Thyroid gland (tissue), 4 donors: Measurements from ENCODE around the gene EXOSC10. TPM values are rescaled to one million over a fixed set of nuclear protein-coding genes. Genes with fewer than 3 reads are reported as not detected.
"Not testable (repeated sequence)": the region's sequence is repeated elsewhere in the genome, so short reads cannot be mapped to it uniquely, and the experiment has no call there.

Source experiments
- DNase-seq, 2 donors: peaks; one replicate each; pipeline ENCODE4 v3.0.0-alpha.2; 2019
- H3K27ac ChIP-seq, 3 donors: fragments of 200-600 bp; sonication (generic); 1 replicate in 2 of 3; 2 replicates in 1 of 3; pipeline ENCODE4 v1.5.1; 2016 to 2019; ENCODE audit warnings: mild to moderate bottlenecking in 1 of 3, moderate library complexity in 1 of 3
- H3K27me3 ChIP-seq: fragments of 200-600 bp; sonication (generic); one replicate; pipeline ENCODE4 v1.5.1; 2019
- H3K36me3 ChIP-seq, 2 donors: fragments of 200-600 bp; sonication (generic); one replicate each; pipeline ENCODE4 v1.5.1; 2016 to 2019
- H3K4me1 ChIP-seq, 2 donors: fragments of 200-600 bp; sonication (generic); one replicate each; pipeline ENCODE4 v1.5.1; 2017 to 2019
- H3K4me3 ChIP-seq, 3 donors: fragments of 200-600 bp; sonication (generic); replicated peaks in 1 of 3; 1 replicate in 2 of 3; 2 replicates in 1 of 3; pipeline ENCODE4 v1.5.1; 2016; ENCODE audit warnings: mild to moderate bottlenecking in 1 of 3
- H3K9me3 ChIP-seq: fragments of 200-600 bp; sonication (generic); one replicate; pipeline ENCODE4 v1.5.1; 2017
- CTCF ChIP-seq, 6 experiments: fragments of 200-600 bp in 3 of 6; fragments of 450-650 bp in 3 of 6; sonication (generic) in 3 of 6; IDR thresholded peaks; one replicate each; pipeline ENCODE4 v1.5.1; 2016 to 2019; ENCODE audit warnings: antibody characterized with exemption in 6 of 6, mild to moderate bottlenecking in 2 of 6, inconsistent platforms in 1 of 6, moderate library complexity in 1 of 6
- POLR2A ChIP-seq, 2 donors: fragments of 450-650 bp; IDR thresholded peaks; one replicate each; pipeline ENCODE4 v1.6.1; 2017; ENCODE audit warnings: antibody characterized with exemption in 2 of 2, mild to moderate bottlenecking in 2 of 2, moderate library complexity in 1 of 2
- WGBS, 2 donors: methylation state at CpG; one replicate each; pipeline ENCODE4 v1.1.5; 2017; 5-methylcytosine and 5-hydroxymethylcytosine counted together
- intact Hi-C: fragments of 100-400 bp; cut with DNase I; formaldehyde crosslinking; loops from one replicate; pipeline ENCODE4 v1.15.1; 2023
- total RNA-seq, 4 donors: library from RNA; depleted of rRNA; stranded (reverse); fragments of >200 nt; gene quantifications; one replicate each; pipeline ENCODE4 v1.2.3, GENCODE V29; 2016

The EXOSC10 gene
- total RNA-seq, 4 donors from 2014 or later = 41.1 to 60.7 (median 51.6) TPM

GRCh38 chr1:11067716-11068599, 31.7 kb downstream of the EXOSC10 start:
- peaks cover 70 to 76% of the 10 kb centered on the region in 2 donors for H3K36me3 ChIP-seq

GRCh38 chr1:11065796-11066195, 33.9 kb downstream of the EXOSC10 start:
- Histone ChIP-seq H3K27ac (no peak overlapping the region), H3K4me3 (no peak overlapping the region), H3K9me3 (no peaks in the 10 kb centered on the region), H3K27me3 (no peaks in the 10 kb centered on the region), H3K4me1 (peaks cover 3 to 7% of the 10 kb centered on the region in 2 donors), H3K36me3 (peaks cover 49 to 55% of the 10 kb centered on the region in 2 donors)
- TF ChIP-seq POLR2A (IDR thresholded peaks at IDR 0.05) (no peak), CTCF (IDR thresholded peaks at IDR 0.05) (no peak)
- WGBS, 2 donors = 94 to 100% methylated on average over 1 of the region's 1 CpG
- DNase-seq = no peak
- intact Hi-C loops = no loop called here

More at GRCh38 chr1:11067716-11068599, 31.7 kb downstream of the EXOSC10 start:
- WGBS, 2 donors = 94 to 96% methylated on average over 18 of the region's 18 CpGs
- no peak overlapping the region for H3K4me3 ChIP-seq
- TF ChIP-seq CTCF (IDR thresholded peaks at IDR 0.05) (no peak), POLR2A (IDR thresholded peaks at IDR 0.05) (no peak)
- no peaks in the 10 kb centered on the region for H3K4me1 ChIP-seq
- DNase-seq = no peak
- no peaks in the 10 kb centered on the region for H3K27me3 ChIP-seq
- no peaks in the 10 kb centered on the region for H3K9me3 ChIP-seq
- intact Hi-C loops = no loop called here
- H3K27ac ChIP-seq = no peak overlapping the region

GRCh38 chr1:11064942-11065341, 34.7 kb downstream of the EXOSC10 start:
- TF ChIP-seq POLR2A (IDR thresholded peaks at IDR 0.05) = no peak
- TF ChIP-seq CTCF (IDR thresholded peaks at IDR 0.05) = no peak
- Histone ChIP-seq H3K4me1 (peaks cover 6 to 9% of the 10 kb centered on the region in 2 donors), H3K27me3 (no peaks in the 10 kb centered on the region), H3K9me3 (no peaks in the 10 kb centered on the region), H3K36me3 (peaks cover 44 to 48% of the 10 kb centered on the region in 2 donors), H3K4me3 (no peak overlapping the region), H3K27ac (no peak overlapping the region)
- no peak for DNase-seq
- 94 to 98% methylated on average over 3 of the region's 3 CpGs for WGBS, 2 donors
- intact Hi-C loops = no loop called here

GRCh38 chr1:11063937-11064537, 35.6 kb downstream of the EXOSC10 start:
- Histone ChIP-seq H3K4me1 (peaks cover 7 to 12% of the 10 kb centered on the region in 2 donors), H3K36me3 (peaks cover 36 to 39% of the 10 kb centered on the region in 2 donors)
- H3K9me3 ChIP-seq, intact Hi-C loops, H3K4me3 ChIP-seq, H3K27me3 ChIP-seq, H3K27ac ChIP-seq, DNase-seq: not testable (repeated sequence)
- WGBS, 2 donors = 92 to 96% methylated on average over 18 of the region's 18 CpGs

- H3K27ac ChIP-seq = no peak overlapping the region
- no peak overlapping the region for H3K4me3 ChIP-seq
- H3K9me3 ChIP-seq = no peaks in the 10 kb centered on the region
- H3K36me3 ChIP-seq = peaks cover 25 to 28% of the 10 kb centered on the region in 2 donors
- TF ChIP-seq POLR2A (IDR thresholded peaks at IDR 0.05) (no peak), CTCF (IDR thresholded peaks at IDR 0.05) (no peak)
- intact Hi-C loops = no loop called here
- H3K27me3 ChIP-seq = no peaks in the 10 kb centered on the region
- WGBS, 2 donors = 71 to 81% methylated on average over 3 of the region's 3 CpGs
- peaks cover 12 to 17% of the 10 kb centered on the region in 2 donors for H3K4me1 ChIP-seq
- DNase-seq = no peak
Observed at GRCh38 chr1:11062965-11063401, 36.7 kb downstream of the EXOSC10 start.
